H9 (cell line): ENCODE measurements around the gene PRRT1B. TPM values are rescaled to one million over a fixed set of nuclear protein-coding genes. Genes with fewer than 3 reads are reported as not detected.

Source experiments
- DNase-seq: peaks from one replicate; pipeline ENCODE4 v3.0.0-alpha.2; 2017
- H2AFZ ChIP-seq: one replicate; pipeline ENCODE4 v1.6.1; 2013; ENCODE audit warnings: mild to moderate bottlenecking, low read length, control low read depth, moderate library complexity
- H2AK5ac ChIP-seq: 2 replicates; pipeline ENCODE4 v1.6.1; 2013; ENCODE audit warnings: low read length, control low read depth, mixed read lengths; ENCODE audit not compliant: insufficient read length
- H2BK120ac ChIP-seq: one replicate; pipeline ENCODE4 v1.6.1; 2013; ENCODE audit warnings: low read depth, mild to moderate bottlenecking, low read length, control low read depth, inconsistent platforms; ENCODE audit not compliant: poor library complexity, severe bottlenecking
- H2BK12ac ChIP-seq: 2 replicates; pipeline ENCODE4 v1.6.1; 2013; ENCODE audit warnings: low read length, control low read depth, mixed read lengths, low read depth; ENCODE audit not compliant: insufficient read length
- H2BK15ac ChIP-seq: 2 replicates; pipeline ENCODE4 v1.6.1; 2013; ENCODE audit warnings: low read depth, low read length, control low read depth
- H2BK20ac ChIP-seq: one replicate; pipeline ENCODE4 v1.6.1; 2013; ENCODE audit warnings: low read depth, mild to moderate bottlenecking, low read length, control low read depth, inconsistent platforms; ENCODE audit not compliant: poor library complexity, severe bottlenecking
- H2BK5ac ChIP-seq: 2 replicates; pipeline ENCODE4 v1.6.1; 2013; ENCODE audit warnings: low read length, control low read depth, mixed read lengths; ENCODE audit not compliant: insufficient read length
- H3K14ac ChIP-seq: 2 replicates; pipeline ENCODE4 v1.6.1; 2013; ENCODE audit warnings: low read length, control low read depth; ENCODE audit not compliant: insufficient read depth
- H3K18ac ChIP-seq: 2 replicates; pipeline ENCODE4 v1.6.1; 2013; ENCODE audit warnings: low read depth, mild to moderate bottlenecking, mixed read lengths, low read length, control low read depth; ENCODE audit not compliant: insufficient read length
- H3K23ac ChIP-seq: 2 replicates; pipeline ENCODE4 v1.6.1; 2013; ENCODE audit warnings: low read length, control low read depth, mixed read lengths, low read depth; ENCODE audit not compliant: insufficient read length
- H3K23me2 ChIP-seq: 2 replicates; pipeline ENCODE4 v1.6.1; 2013; ENCODE audit warnings: low read depth, mild to moderate bottlenecking, mixed read lengths, low read length, control low read depth; ENCODE audit not compliant: insufficient read length, poor library complexity, severe bottlenecking
- H3K27ac ChIP-seq: 2 replicates; pipeline ENCODE4 v1.5.1; 2013; ENCODE audit warnings: low read length, control low read depth, mixed read lengths, low read depth; ENCODE audit not compliant: insufficient read length
- H3K27me3 ChIP-seq: 2 replicates; pipeline ENCODE4 v1.6.1; 2013; ENCODE audit warnings: low read length, control low read depth, inconsistent platforms; ENCODE audit not compliant: insufficient read depth
- H3K4ac ChIP-seq: 2 replicates; pipeline ENCODE4 v1.6.1; 2013; ENCODE audit warnings: low read depth, mild to moderate bottlenecking, control low read depth, inconsistent platforms, low read length, moderate library complexity
- H3K4me1 ChIP-seq: 2 replicates; pipeline ENCODE4 v1.6.1; 2013; ENCODE audit warnings: low read length, control low read depth, inconsistent platforms; ENCODE audit not compliant: insufficient read depth
- H3K4me2 ChIP-seq: 2 replicates; pipeline ENCODE4 v1.6.1; 2013; ENCODE audit warnings: low read length, control low read depth, mixed read lengths; ENCODE audit not compliant: insufficient read length, insufficient read depth
- H3K56ac ChIP-seq: 2 replicates; pipeline ENCODE4 v1.6.1; 2013; ENCODE audit warnings: low read depth, mild to moderate bottlenecking, mixed read lengths, low read length, control low read depth; ENCODE audit not compliant: insufficient read length
- H3K79me1 ChIP-seq: 2 replicates; pipeline ENCODE4 v1.6.1; 2013; ENCODE audit warnings: low read depth, mild to moderate bottlenecking, moderate library complexity, low read length, control low read depth, inconsistent platforms; ENCODE audit not compliant: insufficient read depth, poor library complexity, severe bottlenecking
- H3K79me2 ChIP-seq: 2 replicates; pipeline ENCODE4 v1.6.1; 2013; ENCODE audit warnings: low read length, control low read depth, inconsistent platforms; ENCODE audit not compliant: insufficient read depth
- H3K9ac ChIP-seq: 2 replicates; pipeline ENCODE4 v1.6.1; 2013; ENCODE audit warnings: low read length, control low read depth, mixed read lengths; ENCODE audit not compliant: insufficient read length; ENCODE audit errors: extremely low read depth
- H3K9me3 ChIP-seq: one replicate; pipeline ENCODE4 v1.6.1; 2013; ENCODE audit warnings: low read depth, low read length, inconsistent platforms; ENCODE audit not compliant: control insufficient read depth
- H3T11ph ChIP-seq: one replicate; pipeline ENCODE4 v1.6.1; 2013; ENCODE audit warnings: mild to moderate bottlenecking, low read length, control low read depth, inconsistent platforms
- H4K20me1 ChIP-seq: one replicate; pipeline ENCODE4 v1.6.1; 2013; ENCODE audit not compliant: control insufficient read depth, insufficient read length, insufficient read depth
- H4K5ac ChIP-seq: 2 replicates; pipeline ENCODE4 v1.6.1; 2013; ENCODE audit warnings: low read depth, mild to moderate bottlenecking, mixed read lengths, low read length, control low read depth; ENCODE audit not compliant: insufficient read length
- H4K8ac ChIP-seq: replicated peaks from 2 replicates; pipeline ENCODE4 v1.6.1; 2013; ENCODE audit warnings: low read length, control low read depth, mixed read lengths, low read depth; ENCODE audit not compliant: insufficient read length
- H4K91ac ChIP-seq: 2 replicates; pipeline ENCODE4 v1.6.1; 2013; ENCODE audit warnings: low read depth, mild to moderate bottlenecking, moderate library complexity, mixed read lengths, low read length, control low read depth; ENCODE audit not compliant: insufficient read length
- H3K27ac Mint-ChIP-seq, 3 experiments: 2 replicates in 2 of 3; 3 replicates in 1 of 3; pipeline ENCODE4 v1.8.0; 2020 to 2021; ENCODE audit warnings: mixed read lengths in 3 of 3, mild to moderate bottlenecking in 1 of 3, moderate library complexity in 1 of 3
- H3K27me3 Mint-ChIP-seq: 2 replicates; pipeline ENCODE4 v1.8.0; 2021; ENCODE audit warnings: low read depth, mild to moderate bottlenecking, moderate library complexity, mixed read lengths
- H3K36me3 Mint-ChIP-seq, 3 experiments: 2 replicates in 2 of 3; 3 replicates in 1 of 3; pipeline ENCODE4 v1.8.0; 2020 to 2021; ENCODE audit warnings: low read depth in 3 of 3, mixed read lengths in 3 of 3; ENCODE audit not compliant: insufficient read depth in 1 of 3
- H3K4me1 Mint-ChIP-seq, 2 experiments: 2 replicates each; pipeline ENCODE4 v1.8.0; 2020; ENCODE audit warnings: mixed read lengths in 2 of 2
- H3K4me3 Mint-ChIP-seq, 2 experiments: 2 replicates in 1 of 2; 3 replicates in 1 of 2; pipeline ENCODE4 v1.8.0; 2020 to 2021; ENCODE audit warnings: mild to moderate bottlenecking in 2 of 2, mixed read lengths in 2 of 2, moderate library complexity in 1 of 2
- H3K9me3 Mint-ChIP-seq, 2 experiments: 2 replicates in 1 of 2; 3 replicates in 1 of 2; pipeline ENCODE4 v1.8.0; 2020; ENCODE audit warnings: mild to moderate bottlenecking in 2 of 2, mixed read lengths in 2 of 2, moderate library complexity in 1 of 2
- CTCF ChIP-seq: fragments of 200-600 bp; sonication (generic); conservative IDR thresholded peaks from 3 replicates; pipeline ENCODE4 v1.8.0; 2021; ENCODE audit warnings: antibody characterized with exemption, mild to moderate bottlenecking
- WGBS: extraction: QIAGEN DNeasy Blood & Tissue Kit; methylation state at CpG from one replicate; pipeline ENCODE4 v1.1.7; 2013; ENCODE audit warnings: missing lambda C conversion rate, low lambda C conversion rate, mixed read lengths; ENCODE audit not compliant: insufficient read length; ENCODE audit errors: extremely low coverage; 5-methylcytosine and 5-hydroxymethylcytosine counted together
- total RNA-seq: library from RNA; stranded (reverse); gene quantifications from 2 replicates; pipeline ENCODE4 v1.2.1, GENCODE V29; 2021

The PRRT1B gene
- total RNA-seq, 1 experiment from 2014 or later, result 1.0 TPM

- Histone ChIP-seq H3K14ac (no peak overlapping the region), H2BK20ac (no peak overlapping the region), H3K23ac (no peak overlapping the region), H3K79me1 (no peaks in the 10 kb centered on the region), H3K27ac (no peak overlapping the region), H3K23me2 (no peaks in the 10 kb centered on the region), H3K4ac (no peak overlapping the region), H2AFZ (no peak overlapping the region), H2BK12ac (no peak overlapping the region), H3K18ac (no peak overlapping the region), H4K8ac (no peak overlapping the region), H2AK5ac (no peak overlapping the region), H4K20me1 (no peaks in the 10 kb centered on the region), H4K91ac (no peak overlapping the region), H4K5ac (no peak overlapping the region), H3K4me1 (no peaks in the 10 kb centered on the region), H3K79me2 (no peaks in the 10 kb centered on the region), H3K9ac (no peak overlapping the region), H2BK15ac (no peak overlapping the region), H2BK5ac (no peak overlapping the region), H3K9me3 (no peaks in the 10 kb centered on the region), H3K27me3 (no peaks in the 10 kb centered on the region), H3T11ph (no peak overlapping the region), H2BK120ac (no peak overlapping the region), H3K56ac (no peak overlapping the region), H3K4me2 (no peak overlapping the region)
- Mint-ChIP-seq H3K4me3 (no peak overlapping the region), H3K9me3 (peaks cover 19 to 31% of the 10 kb centered on the region in 2 experiments), H3K36me3 (peaks cover 6 to 14% (median 10%) of the 10 kb centered on the region in 3 experiments; a peak in 6 of 7 replicates), H3K27ac (peak overlapping the region in 1 of 3 experiments; percentile 49; a peak in 1 of 7 replicates), H3K27me3 (peaks cover 2% of the 10 kb centered on the region), H3K4me1 (no peaks in the 10 kb centered on the region)
- DNase-seq, result no peak
- TF ChIP-seq CTCF, result no peak
- WGBS, result no CpG with 5 or more reads among the region's 8 CpGs
Measured at GRCh38 chr9:131567910-131568309, 22.6 kb downstream of the PRRT1B start.
